BE2C (cell line): ENCODE measurements around the gene CCDC34.

Experiments used
- DNase-seq: peaks from one replicate; pipeline ENCODE4 v3.0.0-alpha.2; 2020
- H3K27me3 ChIP-seq: fragments of 250-450 bp; sonication (Bioruptor Pico); 2 replicates; pipeline ENCODE4 v1.5.1; 2020; ENCODE audit warnings: mild to moderate bottlenecking
- H3K36me3 ChIP-seq: fragments of 250-450 bp; sonication (Bioruptor Pico); 2 replicates; pipeline ENCODE4 v1.5.1; 2020; ENCODE audit warnings: mild to moderate bottlenecking
- H3K4me1 ChIP-seq: fragments of 250-450 bp; sonication (Bioruptor Pico); 2 replicates; pipeline ENCODE4 v1.5.1; 2020
- H3K4me3 ChIP-seq: 2 replicates; pipeline ENCODE4 v1.5.1; 2011; ENCODE audit warnings: low read depth, low read length
- H3K9me3 ChIP-seq: fragments of 250-450 bp; sonication (Bioruptor Pico); 2 replicates; pipeline ENCODE4 v1.5.1; 2020
- TF ChIP-seq, protein P1 (sequence below): IDR thresholded peaks from 2 replicates; pipeline ENCODE4 v1.5.1; 2012; ENCODE audit warnings: mild to moderate bottlenecking, low read depth, low read length

CCDC34 gene

GRCh38 chr11:27363576-27364117 lies 632 bp upstream of the CCDC34 start:
- TF ChIP-seq, protein P1, sequence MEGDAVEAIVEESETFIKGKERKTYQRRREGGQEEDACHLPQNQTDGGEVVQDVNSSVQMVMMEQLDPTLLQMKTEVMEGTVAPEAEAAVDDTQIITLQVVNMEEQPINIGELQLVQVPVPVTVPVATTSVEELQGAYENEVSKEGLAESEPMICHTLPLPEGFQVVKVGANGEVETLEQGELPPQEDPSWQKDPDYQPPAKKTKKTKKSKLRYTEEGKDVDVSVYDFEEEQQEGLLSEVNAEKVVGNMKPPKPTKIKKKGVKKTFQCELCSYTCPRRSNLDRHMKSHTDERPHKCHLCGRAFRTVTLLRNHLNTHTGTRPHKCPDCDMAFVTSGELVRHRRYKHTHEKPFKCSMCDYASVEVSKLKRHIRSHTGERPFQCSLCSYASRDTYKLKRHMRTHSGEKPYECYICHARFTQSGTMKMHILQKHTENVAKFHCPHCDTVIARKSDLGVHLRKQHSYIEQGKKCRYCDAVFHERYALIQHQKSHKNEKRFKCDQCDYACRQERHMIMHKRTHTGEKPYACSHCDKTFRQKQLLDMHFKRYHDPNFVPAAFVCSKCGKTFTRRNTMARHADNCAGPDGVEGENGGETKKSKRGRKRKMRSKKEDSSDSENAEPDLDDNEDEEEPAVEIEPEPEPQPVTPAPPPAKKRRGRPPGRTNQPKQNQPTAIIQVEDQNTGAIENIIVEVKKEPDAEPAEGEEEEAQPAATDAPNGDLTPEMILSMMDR = no peak

GRCh38 chr11:27361649-27362431 lies 1.2 kb downstream of the CCDC34 start:
- no peaks in the 10 kb centered on the region for H3K4me1 ChIP-seq

More at GRCh38 chr11:27363576-27364117, 632 bp upstream of the CCDC34 start:
- Histone ChIP-seq H3K4me3 (peak overlapping the region; percentile 74), H3K27me3 (no peaks in the 10 kb centered on the region), H3K4me1 (no peaks in the 10 kb centered on the region; the same call in 1 of the 2 replicates), H3K9me3 (no peaks in the 10 kb centered on the region), H3K36me3 (no peaks in the 10 kb centered on the region)
- no peak for DNase-seq

DNA sequence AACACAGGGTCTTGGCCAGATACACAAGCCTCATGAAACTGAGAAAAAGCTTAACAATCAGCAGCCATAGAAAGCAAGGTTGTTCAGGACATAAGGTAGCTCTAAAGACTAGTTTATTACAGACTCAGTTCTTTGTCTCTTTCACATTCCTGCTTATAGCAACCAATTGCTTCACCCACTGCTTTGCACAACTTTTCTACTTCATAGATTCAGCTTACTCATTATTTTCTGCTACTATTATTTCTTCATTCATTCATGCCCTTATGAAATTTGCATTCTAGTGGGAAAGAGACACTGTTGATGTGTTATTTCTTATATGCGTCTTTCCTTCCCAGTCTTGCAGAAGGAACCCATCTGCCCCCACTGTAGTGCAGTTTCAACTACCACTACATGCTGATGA lies 4.7 kb downstream of the CCDC34 start:
- Histone ChIP-seq H3K27me3 (no peaks in the 10 kb centered on the region), H3K36me3 (no peaks in the 10 kb centered on the region), H3K4me1 (no peaks in the 10 kb centered on the region), H3K9me3 (no peaks in the 10 kb centered on the region), H3K4me3 (no peak overlapping the region)
- DNase-seq = no peak
- TF ChIP-seq, protein P1 = no peak

More at GRCh38 chr11:27361649-27362431, 1.2 kb downstream of the CCDC34 start:
- no peaks in the 10 kb centered on the region for H3K27me3 ChIP-seq
- H3K36me3 ChIP-seq = no peaks in the 10 kb centered on the region
- DNase-seq = no peak
- peak overlapping the region; percentile 74 for H3K4me3 ChIP-seq
- TF ChIP-seq, protein P1 = no peak
- H3K9me3 ChIP-seq = no peaks in the 10 kb centered on the region

GRCh38 chr11:27357250-27357649 lies 5.8 kb downstream of the CCDC34 start:
- no peaks in the 10 kb centered on the region for H3K4me1 ChIP-seq
- TF ChIP-seq, protein P1 = no peak
- no peak overlapping the region for H3K4me3 ChIP-seq
- H3K36me3 ChIP-seq = no peaks in the 10 kb centered on the region
- no peak for DNase-seq
- H3K27me3 ChIP-seq = no peaks in the 10 kb centered on the region
- H3K9me3 ChIP-seq = no peaks in the 10 kb centered on the region

GRCh38 chr11:27356624-27357222 lies 6.3 kb downstream of the CCDC34 start:
- Histone ChIP-seq H3K36me3 (no peaks in the 10 kb centered on the region), H3K4me1 (no peaks in the 10 kb centered on the region), H3K27me3 (no peaks in the 10 kb centered on the region), H3K4me3 (no peak overlapping the region), H3K9me3 (no peaks in the 10 kb centered on the region)
- no peak for DNase-seq
- TF ChIP-seq, protein P1 = no peak
